ENCODE results near the gene TERT. TPM values are rescaled to one million over a fixed set of nuclear protein-coding genes. Genes with fewer than 3 reads are reported as not detected.
"Not testable (repeated sequence)": the region's sequence is repeated elsewhere in the genome, so short reads cannot be mapped to it uniquely, and the experiment has no call there.

The TERT gene
- total and polyA plus RNA-seq, 12 donors, result not detected

GRCh38 chr5:1331861-1332405 is 37.1 kb upstream of the TERT start:
- no peak overlapping the region for H3K27ac ChIP-seq
- no peaks in the 10 kb centered on the region for H3K9me3 ChIP-seq
- WGBS, 2 donors, result 89 to 95% methylated on average over 11 of the region's 11 CpGs
- TF ChIP-seq CTCF (IDR thresholded peaks at IDR 0.05), result no peak
- no peak for ATAC-seq
- no peak overlapping the region for H3K4me3 ChIP-seq
- H3K4me1 ChIP-seq, result no peaks in the 10 kb centered on the region
- intact Hi-C loops (cut with DNase I), result no loop called here
- H3K27me3 ChIP-seq, result no peaks in the 10 kb centered on the region
- DNase-seq, result no peak
- peaks cover 0 to 71% (median 55%) of the 10 kb centered on the region in 9 donors for H3K36me3 ChIP-seq

- DNase-seq (no peak), ATAC-seq (peak in 6 of 8 donors; percentile 18 to 60 (median 31))
- Histone ChIP-seq H3K27ac (no peak overlapping the region), H3K36me3 (peaks cover 0 to 64% (median 47%) of the 10 kb centered on the region in 9 donors), H3K27me3 (no peaks in the 10 kb centered on the region), H3K4me1 (no peaks in the 10 kb centered on the region), H3K9me3 (no peaks in the 10 kb centered on the region), H3K4me3 (no peak overlapping the region)
- no peak for TF ChIP-seq CTCF (IDR thresholded peaks at IDR 0.05)
- WGBS, 2 donors, result 95 to 96% methylated on average over 35 of the region's 35 CpGs
- intact Hi-C loops (cut with DNase I), result no loop called here
Observed at GRCh38 chr5:1330847-1331831, 36.3 kb upstream of the TERT start.

GRCh38 chr5:1330146-1330846 is 35.4 kb upstream of the TERT start:
- Histone ChIP-seq H3K27ac (no peak overlapping the region), H3K9me3 (no peaks in the 10 kb centered on the region), H3K4me3 (no peak overlapping the region), H3K4me1 (no peaks in the 10 kb centered on the region), H3K27me3 (no peaks in the 10 kb centered on the region), H3K36me3 (peaks cover 0 to 64% (median 45%) of the 10 kb centered on the region in 9 donors)
- no peak for TF ChIP-seq CTCF (IDR thresholded peaks at IDR 0.05)
- 94% methylated on average over 23 of the region's 23 CpGs for WGBS, 2 donors
- DNase-seq, result no peak
- ATAC-seq, result peak in 7 of 8 donors; percentile 20 to 70 (median 46)
- intact Hi-C loops (cut with DNase I), result no loop called here

- Histone ChIP-seq H3K9me3 (no peaks in the 10 kb centered on the region), H3K27ac (no peak overlapping the region), H3K36me3 (peaks cover 0 to 64% (median 43%) of the 10 kb centered on the region in 9 donors), H3K27me3 (no peaks in the 10 kb centered on the region), H3K4me1 (no peaks in the 10 kb centered on the region), H3K4me3 (no peak overlapping the region)
- intact Hi-C loops (cut with DNase I), result no loop called here
- 96 to 99% methylated on average over 9 of the region's 9 CpGs for WGBS, 2 donors
- no peak for TF ChIP-seq CTCF (IDR thresholded peaks at IDR 0.05)
- ATAC-seq (no peak), DNase-seq (no peak)
Observed at GRCh38 chr5:1329111-1329579, 34.3 kb upstream of the TERT start.

GRCh38 chr5:1328237-1329110 is 33.6 kb upstream of the TERT start:
- ATAC-seq; H3K27ac ChIP-seq; H3K27me3 ChIP-seq; H3K4me1 ChIP-seq; H3K9me3 ChIP-seq; intact Hi-C loops (cut with DNase I); H3K4me3 ChIP-seq; DNase-seq: not testable (repeated sequence)
- H3K36me3 ChIP-seq, result peaks cover 0 to 64% (median 37%) of the 10 kb centered on the region in 9 donors
- WGBS, 2 donors, result 85% methylated on average over 7 of the region's 7 CpGs

Measured in heart right ventricle (tissue), 16 donors.